Astrocyte of the spinal cord (primary cell): ENCODE data around the gene GNAS.
A peak's percentile ranks its signal among the peaks of the same experiment; 100 is the strongest.
"Not testable (repeated sequence)": the region's sequence is repeated elsewhere in the genome, so short reads cannot be mapped to it uniquely, and the experiment has no call there.

ENCODE experiments used
- DNase-seq: peaks from one replicate; pipeline ENCODE4 v3.0.0; 2011; ENCODE audit warnings: low read depth, low spot score
- H3K4me3 ChIP-seq: 2 replicates; pipeline ENCODE4 v1.5.1; 2011; ENCODE audit warnings: low read depth, mild to moderate bottlenecking, low read length, moderate library complexity
- CTCF ChIP-seq: IDR thresholded peaks from 2 replicates; pipeline ENCODE4 v1.5.1; 2012; ENCODE audit warnings: low read depth, mild to moderate bottlenecking, low read length, inconsistent platforms
- in situ Hi-C: cut with HindIII; loops from 2 replicates; pipeline ENCODE4 v1.10.0; 2017; ENCODE audit warnings: low sequenced_read_pairs

Gene GNAS

DNA sequence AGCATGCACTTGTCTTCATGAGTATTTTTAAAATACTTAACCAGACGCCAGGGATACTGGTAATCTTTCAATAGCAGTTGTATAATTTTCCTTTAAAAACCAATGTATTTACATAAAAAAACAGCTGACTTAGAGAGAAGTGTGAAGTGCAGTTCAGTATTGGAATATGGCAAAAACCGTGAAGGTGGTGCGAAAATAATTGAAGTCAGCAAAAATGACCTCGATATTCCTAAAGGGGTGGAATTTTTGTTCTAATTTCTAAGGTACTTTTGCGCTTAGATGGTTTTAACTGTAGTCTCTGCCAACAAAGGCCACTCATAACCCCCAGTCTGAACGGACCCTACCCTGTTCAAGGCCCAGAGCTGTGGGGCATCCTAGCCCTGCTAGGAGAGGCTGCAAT, 27.1 kb upstream of the GNAS start:
- H3K4me3 ChIP-seq = no peak overlapping the region
- DNase-seq = no peak
- no peak for TF ChIP-seq CTCF
- in situ Hi-C loops = loop anchor here (25.0 kb wide), 1 partner anchor 588 kb away; the partner anchor contains the start of gene ANKRD60

DNA sequence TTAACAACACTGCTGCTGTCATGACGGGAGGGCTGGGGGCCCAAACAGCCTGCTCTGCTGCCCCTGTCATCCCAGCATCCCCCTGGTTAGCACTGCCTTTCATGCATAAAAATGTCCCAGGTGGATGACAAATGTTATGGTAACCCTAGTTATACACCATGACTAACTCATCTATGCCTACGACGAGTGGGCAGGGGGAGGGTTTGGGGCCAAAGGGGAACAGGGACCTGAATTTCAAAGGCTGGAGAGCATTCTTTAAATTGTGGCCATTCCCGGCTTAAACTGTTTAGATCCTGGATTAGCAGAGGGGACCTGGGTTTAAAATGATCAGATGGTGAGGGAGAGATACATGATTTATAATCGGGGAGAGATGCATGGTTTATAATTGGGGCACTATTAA, 26.2 kb upstream of the GNAS start:
- in situ Hi-C loops = loop anchor here (25.0 kb wide), 1 partner anchor 589 kb away; the partner anchor contains the start of gene ANKRD60
- TF ChIP-seq CTCF = no peak
- H3K4me3 ChIP-seq = no peak overlapping the region
- DNase-seq = no peak

DNA sequence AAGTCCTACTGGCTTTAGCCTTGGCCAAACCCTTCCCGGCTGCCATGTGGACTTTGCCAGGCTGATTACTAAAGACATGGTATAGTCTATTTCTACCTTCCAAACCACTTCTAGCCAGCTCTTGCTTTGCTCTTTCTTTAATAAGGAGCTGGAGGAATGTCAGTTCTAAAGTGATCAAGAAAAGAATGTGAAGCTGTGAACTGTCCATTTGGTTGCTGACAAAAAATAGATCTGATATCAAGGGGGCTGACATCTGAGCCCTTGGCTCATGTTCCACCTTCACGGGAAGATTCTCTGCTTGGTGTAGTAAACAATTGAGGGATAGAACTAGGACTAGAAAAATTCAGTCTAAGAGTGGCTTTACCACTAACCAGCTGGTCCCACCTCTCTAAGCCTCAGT, 24.4 kb upstream of the GNAS start:
- TF ChIP-seq CTCF = no peak
- no peak for DNase-seq
- H3K4me3 ChIP-seq = no peak overlapping the region
- in situ Hi-C loops = loop anchor here (25.0 kb wide), 1 partner anchor 591 kb away; the partner anchor contains the start of gene ANKRD60

DNA sequence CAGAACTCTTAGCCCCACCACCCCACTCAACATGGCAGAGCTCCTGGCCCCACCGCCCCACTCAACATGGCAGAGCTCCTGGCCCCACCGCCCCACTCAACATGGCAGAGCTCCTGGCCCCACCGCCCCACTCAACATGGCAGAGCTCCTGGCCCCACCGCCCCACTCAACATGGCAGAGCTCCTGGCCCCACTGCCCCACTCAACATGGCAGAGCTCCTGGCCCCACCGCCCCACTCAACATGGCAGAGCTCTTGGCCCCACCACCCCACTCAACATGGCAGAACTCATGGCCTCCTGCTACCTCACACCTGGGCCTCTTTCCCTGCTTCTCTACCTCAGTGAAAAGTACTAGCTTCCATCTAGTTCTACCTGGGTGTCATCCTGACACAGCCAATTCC, 23.7 kb upstream of the GNAS start:
- not testable (repeated sequence) for H3K4me3 ChIP-seq, DNase-seq
- in situ Hi-C loops = loop anchor here (25.0 kb wide), 1 partner anchor 592 kb away; the partner anchor contains the start of gene ANKRD60

- in situ Hi-C loops = loop anchor here (25.0 kb wide), 1 partner anchor 592 kb away; the partner anchor contains the start of gene ANKRD60
- no peak for TF ChIP-seq CTCF
- peak; percentile 47 for DNase-seq
- no peak overlapping the region for H3K4me3 ChIP-seq
Measured at GRCh38 chr20:58829531-58829941, 23.0 kb upstream of the GNAS start.

GRCh38 chr20:58832457-58832856, 20.1 kb upstream of the GNAS start:
- TF ChIP-seq CTCF = no peak
- no peak for DNase-seq
- in situ Hi-C loops = loop anchor here (25.0 kb wide), 1 partner anchor 595 kb away; the partner anchor contains the start of gene ANKRD60
- no peak overlapping the region for H3K4me3 ChIP-seq

DNA sequence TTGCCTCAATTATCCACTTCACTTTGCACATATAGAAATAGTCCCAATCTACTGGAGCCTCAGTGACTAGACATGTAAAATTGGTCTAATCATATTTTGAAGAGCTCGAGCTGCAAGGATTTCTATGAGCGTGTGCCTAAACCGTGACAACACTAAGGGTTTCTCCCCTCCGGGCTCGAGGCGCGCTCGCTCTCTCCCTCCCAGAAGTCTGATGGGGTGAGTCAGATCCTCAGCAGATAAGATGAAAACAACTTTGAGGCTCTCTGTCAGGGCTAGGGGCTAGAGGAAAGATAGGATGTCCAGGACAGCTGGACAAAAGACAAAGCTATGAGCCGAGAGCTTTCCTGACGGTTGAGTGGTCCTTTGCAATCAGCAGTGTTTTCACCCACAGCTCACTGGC, 18.6 kb upstream of the GNAS start:
- TF ChIP-seq CTCF = no peak
- no peak overlapping the region for H3K4me3 ChIP-seq
- in situ Hi-C loops = loop anchor here (25.0 kb wide), 1 partner anchor 597 kb away; the partner anchor contains the start of gene ANKRD60
- no peak for DNase-seq
